GM23248 (cell line): ENCODE results near the gene MDN1. TPM values are rescaled to one million over a fixed set of nuclear protein-coding genes. Genes with fewer than 3 reads are reported as not detected.
"Not testable (repeated sequence)": the region's sequence is repeated elsewhere in the genome, so short reads cannot be mapped to it uniquely, and the experiment has no call there.

Experiments
- DNase-seq: peaks from one replicate; pipeline ENCODE4 v3.0.0-alpha.2; 2015
- H2AFZ ChIP-seq: fragments of 200-600 bp; sonication (generic); 2 replicates; pipeline ENCODE4 v1.6.1; 2016; ENCODE audit warnings: antibody characterized with exemption
- H3F3A ChIP-seq: fragments of 200-600 bp; sonication (generic); 2 replicates; pipeline ENCODE4 v1.6.1; 2016; ENCODE audit warnings: mild to moderate bottlenecking, antibody characterized with exemption, mixed run types; ENCODE audit not compliant: insufficient read depth
- H3K27ac ChIP-seq: fragments of 200-600 bp; sonication (generic); 2 replicates; pipeline ENCODE4 v1.5.1; 2016; ENCODE audit warnings: mild to moderate bottlenecking
- H3K27me3 ChIP-seq: fragments of 200-600 bp; sonication (generic); replicated peaks from 2 replicates; pipeline ENCODE4 v1.6.1; 2016; ENCODE audit warnings: mild to moderate bottlenecking; ENCODE audit not compliant: insufficient read depth
- H3K36me3 ChIP-seq: fragments of 200-600 bp; sonication (generic); 2 replicates; pipeline ENCODE4 v1.6.1; 2016; ENCODE audit warnings: low read depth, mild to moderate bottlenecking
- H3K4me1 ChIP-seq: fragments of 200-600 bp; sonication (generic); 2 replicates; pipeline ENCODE4 v1.6.1; 2016; ENCODE audit warnings: mild to moderate bottlenecking; ENCODE audit not compliant: insufficient read depth
- H3K4me2 ChIP-seq: fragments of 200-600 bp; sonication (generic); one replicate; pipeline ENCODE4 v1.6.1; 2016; ENCODE audit warnings: mild to moderate bottlenecking; ENCODE audit not compliant: unreplicated experiment
- H3K4me3 ChIP-seq: fragments of 200-600 bp; sonication (generic); 2 replicates; pipeline ENCODE4 v1.5.1; 2016; ENCODE audit warnings: mild to moderate bottlenecking
- H3K79me2 ChIP-seq: fragments of 200-600 bp; sonication (generic); 2 replicates; pipeline ENCODE4 v1.6.1; 2016; ENCODE audit warnings: mild to moderate bottlenecking; ENCODE audit not compliant: insufficient read depth
- H3K9ac ChIP-seq: fragments of 200-600 bp; sonication (generic); 2 replicates; pipeline ENCODE4 v1.6.1; 2016; ENCODE audit warnings: mild to moderate bottlenecking
- H3K9me2 ChIP-seq: fragments of 200-600 bp; sonication (generic); 2 replicates; pipeline ENCODE4 v1.6.1; 2016; ENCODE audit warnings: mixed run types, mild to moderate bottlenecking, moderate library complexity; ENCODE audit not compliant: insufficient read depth
- H3K9me3 ChIP-seq: fragments of 200-600 bp; sonication (generic); one replicate; pipeline ENCODE4 v1.6.1; 2017; ENCODE audit warnings: low read depth
- H4K20me1 ChIP-seq: fragments of 200-600 bp; sonication (generic); 2 replicates; pipeline ENCODE4 v1.6.0; 2016; ENCODE audit not compliant: insufficient read depth
- EZH2 ChIP-seq: fragments of 200-600 bp; sonication (generic); IDR thresholded peaks from 2 replicates; pipeline ENCODE4 v1.6.1; 2018; ENCODE audit warnings: antibody characterized with exemption, mild to moderate bottlenecking; ENCODE audit not compliant: insufficient read depth, poor library complexity, severe bottlenecking
- EZH2phosphoT487 ChIP-seq: fragments of 200-600 bp; sonication (generic); IDR thresholded peaks from 2 replicates; pipeline ENCODE4 v1.6.1; 2018; ENCODE audit warnings: antibody characterized with exemption, moderate library complexity, mild to moderate bottlenecking, low read depth; ENCODE audit not compliant: insufficient read depth
- WGBS, 2 experiments: methylation state at CpG; one replicate each; pipeline ENCODE4 v1.1.6; 2015 to 2017; ENCODE audit warnings: low lambda C conversion rate in 2 of 2, low coverage in 1 of 2; ENCODE audit errors: missing lambda C conversion rate in 2 of 2; 5-methylcytosine and 5-hydroxymethylcytosine counted together
- in situ Hi-C: fragments of 300-500 bp; cut with MboI; formaldehyde crosslinking; loops from 2 replicates; pipeline ENCODE4 v1.15.0; 2020
- polyA plus RNA-seq: library from polyadenylated mRNA; unstranded; fragments of >200 nt; fragmentation: Nextera tagmentation; extraction: Ambion mirVana; gene quantifications from 2 replicates; pipeline ENCODE4 v1.2.1, GENCODE V29; 2016
- total RNA-seq: library from RNA; depleted of rRNA; stranded (reverse); fragments of >200 nt; shearing (Covaris generic); gene quantifications from 2 replicates; pipeline ENCODE4 v1.2.3, GENCODE V29; 2014

Gene MDN1
- total and polyA plus RNA-seq, 2 experiments from 2014 or later = 5.7 to 16.9 TPM

GRCh38 chr6:89826029-89826528, 6.5 kb upstream of the MDN1 start:
- peak overlapping the region; percentile 42; the same call in 1 of the 2 replicates for H3K27ac ChIP-seq
- H3K4me1 ChIP-seq = peaks cover 8% of the 10 kb centered on the region
- no peaks in the 10 kb centered on the region for H3K36me3 ChIP-seq
- TF ChIP-seq EZH2 (no peak), EZH2phosphoT487 (no peak)
- 71% methylated on average over 6 of the region's 6 CpGs for WGBS, 2 experiments
- peaks cover 5% of the 10 kb centered on the region; the same call in 1 of the 2 replicates for H3F3A ChIP-seq
- no peak overlapping the region for H3K4me2 ChIP-seq
- H3K9ac ChIP-seq = no peak overlapping the region
- peak overlapping the region; percentile 35; the same call in 1 of the 2 replicates for H2AFZ ChIP-seq
- peaks cover 14% of the 10 kb centered on the region for H3K79me2 ChIP-seq
- H3K4me3 ChIP-seq = no peak overlapping the region
- no peaks in the 10 kb centered on the region for H4K20me1 ChIP-seq
- peak; percentile 66 for DNase-seq
- H3K27me3 ChIP-seq = no peaks in the 10 kb centered on the region
- H3K9me3 ChIP-seq = no peaks in the 10 kb centered on the region
- in situ Hi-C loops = no loop called here
- H3K9me2 ChIP-seq = no peaks in the 10 kb centered on the region

GRCh38 chr6:89818977-89819335, 638 bp downstream of the MDN1 start:
- Histone ChIP-seq H3K27me3 (no peaks in the 10 kb centered on the region), H2AFZ (peak overlapping the region; percentile 99), H3K36me3 (no peaks in the 10 kb centered on the region), H3K4me3 (peak overlapping the region; percentile 94), H3K27ac (peak overlapping the region; percentile 71), H3K9me3 (no peaks in the 10 kb centered on the region), H3F3A (no peaks in the 10 kb centered on the region), H3K79me2 (peaks cover 62% of the 10 kb centered on the region), H3K4me2 (peak overlapping the region; percentile 86), H3K9me2 (no peaks in the 10 kb centered on the region), H4K20me1 (no peaks in the 10 kb centered on the region), H3K9ac (peak overlapping the region; percentile 85), H3K4me1 (peaks cover 11% of the 10 kb centered on the region)
- peak; percentile 56 for DNase-seq
- WGBS, 2 experiments = 1 to 2% methylated on average over 14 of the region's 14 CpGs
- TF ChIP-seq EZH2phosphoT487 = no peak
- in situ Hi-C loops = no loop called here

GRCh38 chr6:89817481-89817880, 2.1 kb downstream of the MDN1 start:
- no peak for DNase-seq
- in situ Hi-C loops = no loop called here
- Histone ChIP-seq H4K20me1 (no peaks in the 10 kb centered on the region), H3K4me2 (no peak overlapping the region), H3F3A (no peaks in the 10 kb centered on the region), H3K27ac (no peak overlapping the region), H3K9me3 (no peaks in the 10 kb centered on the region), H3K27me3 (no peaks in the 10 kb centered on the region), H3K9me2 (no peaks in the 10 kb centered on the region), H3K36me3 (no peaks in the 10 kb centered on the region), H3K79me2 (peaks cover 77% of the 10 kb centered on the region), H3K4me1 (peaks cover 11% of the 10 kb centered on the region), H3K4me3 (no peak overlapping the region), H2AFZ (no peak overlapping the region), H3K9ac (no peak overlapping the region)
- WGBS, 2 experiments = 79 to 85% methylated on average over 3 of the region's 3 CpGs
- TF ChIP-seq EZH2 = no peak
- no peak for TF ChIP-seq EZH2phosphoT487

GRCh38 chr6:89813422-89813821, 6.2 kb downstream of the MDN1 start:
- WGBS, 2 experiments = 98 to 100% methylated on average over 3 of the region's 3 CpGs
- H3K9me2 ChIP-seq, H3K4me3 ChIP-seq, H3F3A ChIP-seq, in situ Hi-C loops, DNase-seq, H3K36me3 ChIP-seq, H4K20me1 ChIP-seq, H3K4me1 ChIP-seq, H3K27ac ChIP-seq, H3K9me3 ChIP-seq, H3K27me3 ChIP-seq, H3K9ac ChIP-seq, H3K4me2 ChIP-seq, H2AFZ ChIP-seq: not testable (repeated sequence)
- peaks cover 96% of the 10 kb centered on the region for H3K79me2 ChIP-seq

- 95 to 97% methylated on average over 3 of the region's 3 CpGs for WGBS, 2 experiments
- H3K4me2 ChIP-seq = no peak overlapping the region
- H3K27ac ChIP-seq = no peak overlapping the region
- no peaks in the 10 kb centered on the region for H3F3A ChIP-seq
- no peaks in the 10 kb centered on the region for H4K20me1 ChIP-seq
- TF ChIP-seq EZH2 (no peak), EZH2phosphoT487 (no peak)
- H3K79me2 ChIP-seq = peaks cover 90% of the 10 kb centered on the region
- no peaks in the 10 kb centered on the region for H3K36me3 ChIP-seq
- H2AFZ ChIP-seq = no peak overlapping the region
- no peaks in the 10 kb centered on the region for H3K9me3 ChIP-seq
- in situ Hi-C loops = no loop called here
- H3K27me3 ChIP-seq = no peaks in the 10 kb centered on the region
- no peak for DNase-seq
- H3K9ac ChIP-seq = no peak overlapping the region
- no peaks in the 10 kb centered on the region for H3K9me2 ChIP-seq
- no peaks in the 10 kb centered on the region for H3K4me1 ChIP-seq
- H3K4me3 ChIP-seq = no peak overlapping the region
Observed at GRCh38 chr6:89807581-89807980, 12.0 kb downstream of the MDN1 start.
